GM21737 (cell line): Measurements from ENCODE around the gene ACVR1.
"Not testable (repeated sequence)": the region's sequence is repeated elsewhere in the genome, so short reads cannot be mapped to it uniquely, and the experiment has no call there.

Experiments
- ATAC-seq: cut with Tn5 transposase; IDR thresholded peaks from one replicate; pipeline ENCODE4 v1.9.1; 2021; ENCODE audit warnings: mild to moderate bottlenecking, moderate library complexity; ENCODE audit not compliant: unreplicated experiment

ACVR1 gene

DNA sequence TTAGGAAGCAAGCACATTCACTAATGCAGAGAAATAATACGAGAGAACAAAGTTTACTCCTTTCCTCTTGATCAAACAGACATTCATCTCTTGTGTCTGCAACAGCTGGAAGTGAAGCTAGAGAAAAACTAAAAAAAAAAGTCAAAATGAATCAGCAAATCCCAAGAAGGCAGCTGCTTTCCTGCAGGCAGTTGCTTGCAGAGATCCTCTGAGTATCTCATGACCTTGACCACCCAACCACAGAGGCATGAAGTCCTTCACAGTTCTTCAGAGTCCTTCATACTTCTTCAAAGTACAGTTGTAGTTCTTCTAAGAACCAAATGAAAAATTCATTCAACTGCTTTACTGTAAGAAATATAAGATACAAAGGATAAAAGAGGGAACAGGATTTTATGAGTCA lies 150.3 kb downstream of the ACVR1 start:
- no peak for ATAC-seq

DNA sequence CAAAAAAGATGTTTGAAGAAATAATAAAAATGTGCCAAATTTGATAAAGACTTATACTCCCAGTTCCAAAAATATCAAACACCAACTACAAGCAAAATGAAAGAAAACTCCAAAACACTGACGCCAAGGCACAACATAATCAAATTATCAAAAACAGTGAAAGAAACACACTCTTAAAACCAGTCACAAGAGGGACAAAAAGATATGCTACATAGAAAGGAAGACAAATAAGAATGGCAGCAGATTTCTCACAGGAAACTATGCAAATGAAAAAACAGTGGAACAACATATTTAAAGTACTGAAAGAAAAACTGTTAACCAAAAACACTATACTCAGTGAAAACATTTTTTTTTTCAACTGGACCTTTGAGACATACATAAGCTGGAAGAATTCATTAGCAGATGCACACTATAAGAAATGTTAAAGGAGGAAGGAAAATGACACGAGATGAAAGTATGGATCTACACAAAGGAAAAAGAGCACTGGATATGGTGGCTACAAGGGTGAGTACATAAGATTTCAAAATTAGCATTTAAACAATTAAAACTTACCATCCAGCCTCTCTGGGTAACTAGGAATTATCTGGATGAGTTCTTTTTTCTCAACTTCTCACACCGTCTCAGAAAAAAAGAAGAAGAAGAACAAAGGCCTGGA lies 153.4 kb downstream of the ACVR1 start:
- ATAC-seq = no peak

DNA sequence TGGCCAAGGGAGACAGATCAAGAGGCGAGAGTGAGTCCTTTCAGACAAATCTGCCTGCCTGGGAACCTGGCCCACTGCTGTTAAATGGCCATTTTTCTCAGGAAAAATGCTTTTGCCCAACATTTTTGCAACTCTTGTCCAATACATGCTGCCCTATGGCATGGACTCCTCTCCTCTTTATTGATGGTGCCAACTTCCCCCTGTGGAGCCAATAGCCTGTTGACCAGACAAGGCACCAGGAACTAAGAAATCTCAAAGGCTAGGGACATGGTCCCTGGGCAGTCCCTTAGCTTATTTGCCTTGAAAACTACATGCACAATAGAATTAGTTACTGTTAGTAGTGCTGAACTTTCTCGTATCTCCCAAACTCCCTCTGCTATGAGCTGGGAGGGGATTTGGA lies 155.6 kb downstream of the ACVR1 start:
- no peak for ATAC-seq

DNA sequence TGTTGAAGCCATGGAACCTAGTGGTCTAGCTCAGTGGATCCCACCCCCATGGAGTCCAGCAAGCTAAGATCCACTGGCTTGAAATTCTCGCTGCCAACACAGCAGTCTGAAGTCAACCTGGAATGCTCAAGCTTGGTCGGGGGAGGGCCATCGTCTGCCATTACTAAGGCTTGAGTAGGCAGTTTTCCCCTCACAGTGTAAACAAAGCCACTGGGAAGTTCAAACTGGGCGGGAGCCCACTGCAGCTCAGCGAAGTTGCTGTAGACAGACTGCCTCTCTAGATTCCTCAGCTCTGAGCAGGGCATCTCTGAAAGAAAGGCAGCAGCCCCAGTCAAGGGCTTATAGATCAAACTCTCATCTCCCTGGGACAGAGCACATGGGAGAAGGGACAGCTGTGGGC lies 171.5 kb downstream of the ACVR1 start:
- ATAC-seq = not testable (repeated sequence)

DNA sequence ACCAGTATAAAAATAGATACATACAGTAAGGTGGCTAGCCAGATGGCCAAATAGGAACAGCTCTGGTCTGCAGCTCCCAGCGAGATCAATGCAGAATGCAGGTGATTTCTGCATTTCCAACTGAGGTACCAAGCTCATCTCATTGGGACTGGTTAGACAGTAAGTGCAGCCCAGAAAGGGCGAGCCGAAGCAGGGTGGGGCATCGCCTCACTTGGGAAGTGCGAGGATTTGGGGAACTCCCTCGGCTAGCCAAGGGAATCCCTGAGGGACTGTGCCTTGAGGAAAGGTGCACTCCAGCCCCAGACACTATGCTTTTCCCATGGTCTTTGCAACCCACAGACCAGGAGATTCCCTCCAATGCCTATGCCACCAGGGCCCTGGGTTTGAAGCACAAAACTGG lies 172.0 kb downstream of the ACVR1 start:
- ATAC-seq = not testable (repeated sequence)

DNA sequence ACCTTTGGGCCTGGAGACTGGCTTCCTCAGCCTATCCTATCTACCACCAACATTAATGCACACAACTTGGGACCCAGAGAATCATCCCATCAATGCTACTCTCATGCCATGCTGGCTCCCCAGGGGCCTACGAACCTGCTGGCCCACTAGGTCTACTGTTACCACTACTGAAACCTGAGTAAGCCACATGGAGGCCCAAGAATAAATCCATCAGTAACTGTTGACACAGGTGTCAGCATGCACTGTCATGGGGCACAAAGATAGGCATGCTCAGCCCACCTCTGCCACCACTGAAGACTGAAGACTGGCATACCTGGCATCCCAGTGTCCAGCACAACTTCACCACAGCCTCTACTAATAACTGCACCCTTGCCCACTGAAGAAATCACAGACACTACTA lies 176.3 kb downstream of the ACVR1 start:
- ATAC-seq = no peak

DNA sequence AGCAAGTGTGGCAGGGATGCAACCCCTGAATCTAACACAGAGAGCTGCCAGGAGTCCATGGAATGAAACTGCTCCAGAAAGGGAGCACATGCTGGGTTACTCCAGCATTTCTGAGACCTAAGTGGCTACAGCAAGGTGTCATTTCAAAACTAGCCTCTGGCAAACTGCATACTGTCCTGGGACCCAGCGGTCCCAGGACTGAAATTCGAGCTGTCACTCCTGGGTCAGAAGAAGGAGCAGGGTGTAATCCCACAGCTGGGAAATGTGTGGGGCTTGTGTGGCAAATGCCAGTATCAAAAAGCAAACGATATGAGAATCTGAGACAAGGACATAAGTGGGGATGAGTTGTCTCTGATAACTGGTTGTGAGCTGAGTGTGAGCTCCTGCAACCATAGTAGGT lies 177.1 kb downstream of the ACVR1 start:
- no peak for ATAC-seq

DNA sequence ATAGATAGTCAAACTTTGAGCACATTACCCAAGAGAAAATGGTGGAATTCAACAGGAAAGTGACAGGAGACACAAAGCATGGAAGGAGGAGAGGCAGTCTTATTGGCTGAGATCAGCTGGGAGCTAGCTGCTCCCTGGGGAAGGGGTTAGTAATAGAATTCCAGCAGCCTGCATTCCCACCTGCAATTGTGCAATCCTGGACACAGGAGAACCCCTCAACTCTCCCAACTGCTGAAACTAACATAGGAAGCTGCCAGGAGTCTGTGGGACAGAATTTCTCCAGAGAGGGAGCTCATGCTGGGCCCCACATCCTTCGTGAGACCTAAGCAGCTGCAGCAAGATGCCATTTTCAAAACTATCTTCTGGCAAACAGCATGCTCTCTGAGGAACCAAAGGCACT lies 177.7 kb downstream of the ACVR1 start:
- ATAC-seq = no peak

DNA sequence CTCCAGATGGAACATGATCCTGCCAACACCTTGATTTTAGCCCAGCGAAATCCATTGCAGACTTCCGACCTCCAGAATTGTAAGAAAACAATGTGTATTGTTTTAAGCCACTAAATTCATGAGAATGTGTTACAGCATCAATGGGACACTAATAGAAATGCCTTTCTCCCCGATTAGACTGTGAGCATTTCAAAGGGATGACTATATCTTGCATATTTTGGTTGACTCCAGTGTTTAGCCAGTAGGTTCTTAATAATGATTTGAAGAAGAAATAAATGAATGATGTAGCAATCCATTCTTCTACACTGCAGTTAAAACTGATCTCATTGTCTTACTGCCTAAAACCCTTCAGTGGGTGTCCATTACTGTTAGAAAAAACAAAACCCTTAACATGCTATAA lies 180.1 kb downstream of the ACVR1 start:
- ATAC-seq = no peak

DNA sequence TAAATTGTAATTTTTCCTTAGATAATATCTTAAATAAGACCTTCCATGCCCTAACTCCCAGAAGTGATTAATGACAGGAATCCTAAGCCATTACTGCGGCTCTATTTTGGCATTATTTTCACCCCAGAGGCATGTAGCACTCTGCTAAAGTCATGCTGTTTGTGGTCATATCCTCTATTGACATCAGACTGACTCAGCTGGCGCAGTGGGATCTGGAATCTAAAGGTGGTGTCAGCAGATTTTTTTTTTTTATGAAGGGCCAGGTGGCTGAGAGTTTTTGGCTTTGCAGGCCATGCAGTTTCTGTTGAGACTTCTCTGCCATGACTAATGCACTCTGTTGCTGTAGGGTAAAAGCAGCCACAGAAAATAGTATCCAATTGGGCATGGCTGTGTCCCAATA lies 183.4 kb downstream of the ACVR1 start:
- ATAC-seq = no peak

DNA sequence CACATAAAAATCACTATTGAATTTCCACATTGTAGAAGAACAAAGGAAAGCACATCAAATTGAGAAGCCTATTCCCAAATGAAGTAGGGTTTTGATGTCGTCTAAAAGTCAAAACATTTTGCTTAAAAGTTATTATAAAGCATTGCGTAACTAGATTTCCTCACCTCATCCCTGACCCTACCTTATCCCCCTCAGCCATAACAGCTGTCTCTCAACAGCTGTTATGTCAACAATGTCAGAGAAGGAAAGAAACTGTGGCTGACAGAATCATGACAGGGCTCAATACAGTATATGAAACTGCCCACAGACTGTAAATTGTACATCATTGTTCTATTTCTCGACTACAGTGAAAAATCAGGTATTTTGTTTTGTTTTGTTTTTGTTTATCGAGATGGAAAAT lies 184.4 kb downstream of the ACVR1 start:
- no peak for ATAC-seq

DNA sequence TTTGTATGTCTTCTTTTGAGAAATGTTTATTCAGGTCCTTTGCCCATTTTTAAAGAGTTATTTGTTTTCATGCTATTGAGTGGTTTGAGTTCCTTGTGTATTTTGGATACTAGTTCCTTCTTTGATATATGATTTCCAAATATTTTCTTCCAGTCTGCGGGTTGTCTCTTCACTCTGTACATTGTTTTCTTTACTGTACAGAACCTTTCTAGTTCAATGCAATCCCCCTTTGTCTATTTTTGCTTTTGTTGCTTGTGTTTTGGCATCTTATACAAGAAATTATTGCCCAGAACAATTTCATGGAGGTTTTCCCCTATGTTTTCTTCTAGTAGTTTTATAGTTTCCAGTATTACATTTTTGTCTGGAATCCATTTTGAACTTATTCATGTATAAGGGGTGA lies 185.0 kb downstream of the ACVR1 start:
- no peak for ATAC-seq
